GM21786 (cell line): ENCODE results near the gene PTPRG.

Experiments used
- ATAC-seq: cut with Tn5 transposase; IDR thresholded peaks from one replicate; pipeline ENCODE4 v1.9.1; 2021; ENCODE audit not compliant: unreplicated experiment

Gene PTPRG

DNA sequence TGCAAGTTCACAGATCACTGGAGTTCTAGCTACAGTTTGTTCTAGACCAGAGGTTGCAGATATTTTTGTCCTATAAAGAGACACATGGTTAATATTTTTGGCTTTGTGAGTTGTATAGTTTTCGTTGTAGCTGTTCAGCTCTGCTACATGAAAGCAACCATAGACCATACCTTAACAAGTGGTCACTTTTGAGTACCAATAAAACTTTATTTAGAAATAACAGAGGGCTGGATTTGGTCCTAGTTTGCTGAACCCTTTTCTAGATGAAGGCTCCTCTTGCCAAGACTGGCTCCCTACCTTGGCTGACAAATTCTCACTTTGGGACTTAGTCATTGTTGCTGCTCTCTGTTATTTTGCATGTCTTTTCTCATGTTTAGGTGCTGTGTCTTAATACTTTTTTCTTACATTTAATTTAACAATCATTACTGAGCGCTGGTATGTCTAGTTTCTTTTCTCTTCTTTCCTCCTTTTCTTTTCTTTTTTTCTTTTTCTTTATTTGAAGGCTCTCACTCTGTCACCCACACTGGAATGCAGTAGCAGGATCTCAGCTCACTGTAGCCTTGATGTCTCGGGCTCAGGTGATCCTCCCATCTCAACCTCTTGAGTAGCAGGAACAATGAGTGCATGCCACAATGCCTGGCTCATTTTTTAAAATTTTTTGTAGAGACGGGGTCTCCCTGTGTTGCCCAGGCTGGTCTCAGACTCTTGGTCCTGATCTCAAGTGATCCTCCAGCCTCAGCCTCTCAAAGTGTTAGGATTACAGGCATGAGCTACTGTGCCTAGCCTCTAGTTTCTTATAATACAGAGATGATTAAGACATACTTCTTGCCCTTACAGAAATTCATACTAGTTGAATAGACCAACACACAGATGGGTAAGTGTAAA lies 227.5 kb downstream of the PTPRG start:
- no peak for ATAC-seq

- ATAC-seq = no peak
Measured at GRCh38 chr3:61789861-61790260, 228.5 kb downstream of the PTPRG start.

DNA sequence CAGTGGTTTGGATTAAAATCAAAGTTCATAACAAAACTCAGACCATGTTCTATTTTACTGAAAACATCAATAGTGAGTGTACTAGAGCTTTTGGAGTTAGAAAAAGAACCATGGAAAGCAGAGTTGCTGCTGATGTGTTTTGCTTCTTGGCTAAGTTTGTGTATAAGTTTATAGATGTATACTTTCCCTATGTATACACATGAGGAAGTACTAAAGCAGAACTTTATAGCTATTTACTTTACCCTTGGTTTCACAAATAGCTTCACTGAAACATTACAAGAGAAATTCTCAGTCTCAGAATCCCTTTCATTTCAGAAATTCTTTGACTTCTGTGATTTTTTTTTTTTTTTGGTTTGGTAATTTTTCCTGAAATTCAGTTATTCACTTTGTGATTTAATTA lies 229.0 kb downstream of the PTPRG start:
- ATAC-seq = no peak

- ATAC-seq = no peak
Measured at GRCh38 chr3:61793056-61793455, 231.7 kb downstream of the PTPRG start.

GRCh38 chr3:61793521-61793920 lies 232.2 kb downstream of the PTPRG start:
- ATAC-seq = no peak

DNA sequence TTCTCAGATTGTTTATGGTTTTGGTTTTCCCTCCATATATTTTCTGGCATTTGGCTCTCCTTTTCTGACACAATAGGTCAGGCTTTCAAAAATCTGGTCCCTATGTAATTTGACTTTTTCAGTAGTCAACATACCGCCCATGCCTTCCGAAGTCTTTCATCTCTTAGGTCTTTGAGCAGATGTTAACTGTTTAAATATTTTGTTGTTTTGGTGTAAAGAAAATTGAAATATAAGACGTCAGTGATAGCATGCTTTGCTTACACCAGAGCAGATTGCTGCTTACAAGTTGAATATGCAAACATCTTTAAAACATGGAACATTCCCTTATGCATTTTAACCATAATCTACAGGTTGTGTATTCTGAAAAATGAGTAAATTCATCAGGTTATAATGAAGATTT lies 233.0 kb downstream of the PTPRG start:
- no peak for ATAC-seq

GRCh38 chr3:61794961-61795360 lies 233.6 kb downstream of the PTPRG start:
- ATAC-seq = no peak

DNA sequence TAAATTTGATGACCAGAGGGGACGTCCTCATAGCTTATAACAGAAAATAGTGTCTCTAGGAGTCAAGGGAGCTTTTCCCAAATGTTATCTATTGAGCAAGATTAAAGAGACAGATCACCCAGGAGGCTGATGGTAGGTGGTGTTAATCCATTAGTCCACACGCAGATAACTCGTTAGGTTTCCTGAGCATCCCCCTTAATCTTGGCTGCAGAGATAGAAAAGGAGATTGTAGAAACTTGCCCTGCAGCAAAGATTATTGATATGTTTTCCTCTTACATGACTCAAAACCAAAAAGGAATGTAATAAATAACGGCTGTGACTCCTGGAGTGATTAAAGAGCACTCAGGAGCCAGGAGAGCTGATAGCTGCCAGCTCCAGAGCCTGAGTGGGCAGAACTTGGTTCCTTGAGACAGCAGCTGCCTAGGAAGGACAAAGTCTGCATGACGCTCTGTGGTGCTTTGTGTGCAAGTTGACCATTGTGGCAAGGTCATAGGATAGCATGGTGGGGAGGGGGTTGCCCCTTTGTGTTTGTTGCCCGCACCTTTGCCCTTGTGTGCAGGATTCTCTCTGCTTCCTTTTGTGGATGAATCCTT lies 234.8 kb downstream of the PTPRG start:
- ATAC-seq = no peak

GRCh38 chr3:61796911-61797310 lies 235.5 kb downstream of the PTPRG start:
- ATAC-seq = no peak

DNA sequence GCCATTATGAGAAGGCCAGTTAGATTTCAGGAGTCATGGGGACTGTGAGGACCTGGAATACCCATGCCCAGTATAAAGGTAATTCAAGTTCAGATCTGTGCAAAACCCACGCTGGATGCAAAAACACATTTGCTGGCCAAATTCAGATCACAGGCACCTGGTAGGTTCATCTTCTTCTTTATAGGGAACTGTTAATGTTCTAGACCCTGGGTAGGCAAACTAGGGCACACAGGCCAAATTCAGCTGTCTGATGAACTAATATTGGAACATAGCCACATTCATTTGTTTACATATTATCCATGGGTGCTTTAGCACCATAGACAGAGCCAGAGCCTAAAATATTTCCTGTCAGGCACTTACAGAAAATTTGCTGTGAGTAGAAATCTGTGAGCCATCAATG lies 241.4 kb downstream of the PTPRG start:
- ATAC-seq = no peak

- ATAC-seq = no peak
Measured at GRCh38 chr3:61803983-61804382, 242.6 kb downstream of the PTPRG start.

DNA sequence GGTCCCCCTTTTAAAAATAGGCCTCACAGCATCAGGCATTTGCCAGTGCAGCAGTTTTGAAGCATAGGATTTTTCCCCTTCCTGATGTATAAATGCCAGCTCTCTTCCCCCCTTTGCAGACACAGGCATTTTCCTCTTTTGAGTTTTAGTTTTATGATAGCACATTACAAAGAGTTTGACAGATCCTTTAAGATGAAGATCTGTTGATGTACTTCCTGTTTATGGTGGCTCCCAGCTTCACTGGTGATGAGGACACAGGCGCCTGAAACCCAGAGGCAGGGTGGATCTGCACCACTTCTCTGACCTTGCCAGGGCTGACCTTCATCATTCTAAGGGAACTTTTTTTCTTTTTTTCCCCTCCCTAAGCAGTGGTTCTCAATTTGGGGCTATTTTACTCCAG lies 243.4 kb downstream of the PTPRG start:
- ATAC-seq = no peak

DNA sequence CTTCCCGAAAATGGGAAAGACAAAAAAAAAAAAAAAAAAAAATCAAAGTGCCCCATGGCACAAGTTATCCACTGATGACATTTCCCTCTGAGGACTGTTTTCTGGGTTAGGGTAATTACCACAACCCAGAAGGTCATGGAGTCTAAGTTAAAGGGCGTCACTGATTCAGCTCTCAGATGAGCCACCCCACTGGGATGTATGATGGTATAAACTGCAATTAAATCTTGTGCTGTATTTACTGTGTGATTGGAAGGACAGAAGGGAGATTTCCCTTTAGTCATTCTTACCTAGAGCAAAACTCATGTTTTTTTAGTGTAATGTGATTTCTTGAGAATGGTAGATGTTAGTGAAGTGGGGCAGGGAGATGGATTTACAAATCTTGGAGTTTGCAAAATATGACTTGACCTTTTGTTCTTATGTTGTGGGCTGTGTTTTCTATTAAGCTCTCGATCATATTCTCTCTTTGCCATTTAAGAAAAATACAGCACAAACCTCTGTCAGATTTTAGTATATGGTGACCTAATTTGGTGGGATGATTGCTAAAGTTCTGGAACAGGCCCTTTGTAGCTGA lies 244.2 kb downstream of the PTPRG start:
- no peak for ATAC-seq

DNA sequence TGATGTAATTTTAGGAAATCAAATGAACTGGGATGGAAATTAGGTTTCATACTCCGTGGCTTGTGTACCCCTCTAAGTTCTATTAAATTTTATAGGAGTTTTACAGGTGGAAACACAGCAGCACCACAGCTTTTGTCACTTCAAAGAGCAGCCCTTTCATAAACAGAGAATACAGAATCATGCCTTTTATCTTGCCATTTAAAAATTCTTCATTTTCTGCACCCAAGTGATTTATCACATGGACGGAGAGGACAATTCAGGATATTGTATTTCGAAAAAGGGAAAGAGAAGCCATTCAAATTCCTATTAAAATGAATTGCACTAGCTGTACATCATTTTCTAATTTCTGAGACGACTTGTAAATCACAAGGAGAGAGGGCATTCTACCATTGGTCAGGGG lies 245.4 kb downstream of the PTPRG start:
- ATAC-seq = no peak

DNA sequence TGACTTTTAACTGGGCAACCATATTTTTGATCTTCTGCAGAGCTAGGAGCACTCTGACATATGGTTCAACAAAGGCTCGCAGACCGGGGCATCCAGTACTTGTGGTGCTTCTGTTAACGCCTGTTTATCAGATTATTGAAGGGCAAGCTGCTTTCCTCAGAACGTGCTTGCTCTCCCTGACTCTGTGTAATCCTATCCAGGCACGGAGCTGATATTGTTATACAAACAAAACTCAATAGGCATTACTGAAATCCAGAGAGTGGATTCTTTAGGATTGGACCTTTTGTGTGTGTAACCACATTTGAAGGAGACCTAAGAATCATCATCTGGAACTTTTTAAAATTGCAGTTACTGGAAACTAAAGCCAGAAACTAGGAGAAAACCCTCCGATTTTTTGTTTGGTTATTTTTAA lies 246.5 kb downstream of the PTPRG start:
- no peak for ATAC-seq

- no peak for ATAC-seq
Measured at GRCh38 chr3:61808526-61808925, 247.2 kb downstream of the PTPRG start.

DNA sequence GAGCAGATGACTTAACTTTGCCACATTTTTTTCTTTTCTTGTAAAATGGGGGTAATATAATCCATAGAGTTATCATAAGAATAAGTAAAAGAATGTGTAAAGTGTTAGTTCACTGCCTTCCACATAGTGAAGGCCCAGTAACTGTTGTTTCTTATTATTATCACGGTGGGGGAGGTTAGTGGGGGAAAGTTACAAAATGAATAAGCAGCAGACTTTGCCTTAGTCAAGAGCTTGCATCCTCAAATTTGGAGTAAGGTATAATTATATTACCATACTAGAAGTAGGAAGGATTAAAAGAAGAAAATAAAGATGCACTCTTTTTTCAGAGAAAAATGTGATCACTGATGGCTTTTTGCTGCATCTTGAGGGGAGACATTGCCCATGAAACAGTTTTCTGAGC lies 247.6 kb downstream of the PTPRG start:
- ATAC-seq = no peak

DNA sequence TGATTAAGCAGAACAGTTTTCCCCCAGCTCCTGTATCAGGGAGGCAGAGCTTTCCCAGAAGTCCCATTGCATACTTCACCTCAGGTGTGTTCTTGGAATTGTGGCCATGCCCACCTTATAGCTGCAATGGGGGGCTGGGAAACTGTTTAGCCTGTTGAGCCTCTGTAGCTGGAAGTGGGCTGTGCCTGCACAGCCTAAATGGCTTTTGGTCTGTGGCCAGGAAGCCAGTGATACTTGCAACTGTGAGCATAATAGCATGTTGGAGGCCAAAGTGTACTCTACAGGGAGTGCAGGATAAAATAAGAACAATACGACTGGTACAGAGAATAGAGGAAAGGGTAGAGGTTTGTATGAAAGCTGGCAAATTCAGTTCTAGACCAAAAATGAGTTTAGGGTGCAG lies 248.5 kb downstream of the PTPRG start:
- ATAC-seq = no peak

GRCh38 chr3:61810953-61811497 lies 249.7 kb downstream of the PTPRG start:
- ATAC-seq = no peak

DNA sequence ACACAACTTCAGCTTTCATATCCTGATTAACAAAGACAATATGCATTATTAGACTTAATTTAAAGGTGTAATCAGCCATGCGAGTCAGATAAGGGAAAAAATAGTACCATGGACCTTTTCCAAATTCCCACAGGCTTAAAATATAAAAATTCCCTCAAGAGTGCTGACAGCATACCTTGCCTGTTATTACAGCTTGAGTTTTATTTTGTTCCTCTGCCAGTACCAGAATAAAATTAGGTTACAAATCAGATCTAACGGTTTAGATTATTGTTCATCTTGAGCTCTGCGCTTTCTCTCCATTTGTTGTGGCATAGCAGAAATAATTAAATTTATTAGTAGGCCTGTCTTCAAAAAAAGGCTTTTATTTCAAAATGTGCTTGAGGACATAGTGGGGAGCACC lies 250.3 kb downstream of the PTPRG start:
- no peak for ATAC-seq

DNA sequence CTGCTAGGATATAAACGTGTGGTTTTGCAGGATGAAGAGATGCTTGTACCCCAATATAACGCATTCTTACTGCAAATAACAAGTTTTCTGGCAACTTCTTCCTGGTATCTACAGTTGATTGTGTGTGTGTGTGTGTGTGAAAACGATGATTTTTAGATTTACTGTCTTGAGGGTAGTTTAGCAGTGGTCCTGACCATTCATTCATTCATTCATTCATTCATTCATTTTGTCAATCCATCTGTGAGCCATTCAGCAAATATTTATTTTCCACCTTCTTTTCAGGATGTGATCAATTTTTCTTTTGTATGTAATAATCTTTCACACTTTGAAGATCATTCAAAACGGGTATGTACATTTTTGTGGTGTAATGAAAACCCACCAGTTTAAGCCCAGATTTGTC lies 250.7 kb downstream of the PTPRG start:
- ATAC-seq = no peak

- no peak for ATAC-seq
Measured at GRCh38 chr3:61812517-61812916, 251.1 kb downstream of the PTPRG start.
